ENCODE measurements around the gene COX4I2.

The COX4I2 gene

GRCh38 chr20:31678389-31679356 lies 41.0 kb downstream of the COX4I2 start:
- no peak for DNase-seq

GRCh38 chr20:31679357-31680285 lies 41.9 kb downstream of the COX4I2 start:
- DNase-seq = no peak

GRCh38 chr20:31680286-31681127 lies 42.8 kb downstream of the COX4I2 start:
- no peak for DNase-seq

- DNase-seq = no peak
Observed at GRCh38 chr20:31681128-31681727, 43.5 kb downstream of the COX4I2 start.

- DNase-seq = no peak
Observed at GRCh38 chr20:31681769-31682168, 44.1 kb downstream of the COX4I2 start.

- no peak for DNase-seq
Observed at GRCh38 chr20:31682352-31682751, 44.6 kb downstream of the COX4I2 start.

GRCh38 chr20:31682927-31683326 lies 45.2 kb downstream of the COX4I2 start:
- DNase-seq = no peak

- DNase-seq = no peak
Observed at GRCh38 chr20:31684153-31685015, 46.7 kb downstream of the COX4I2 start.

GRCh38 chr20:31685853-31686643 lies 48.3 kb downstream of the COX4I2 start:
- DNase-seq = no peak

GRCh38 chr20:31687777-31688176 lies 50.1 kb downstream of the COX4I2 start:
- no peak for DNase-seq

GRCh38 chr20:31689141-31689540 lies 51.4 kb downstream of the COX4I2 start:
- DNase-seq = no peak

- no peak for DNase-seq
Observed at GRCh38 chr20:31690124-31690666, 52.5 kb downstream of the COX4I2 start.

GRCh38 chr20:31691646-31692275 lies 54.0 kb downstream of the COX4I2 start:
- DNase-seq = no peak

- DNase-seq = no peak
Observed at GRCh38 chr20:31693402-31693801, 55.7 kb downstream of the COX4I2 start.

- no peak for DNase-seq
Observed at GRCh38 chr20:31693987-31694661, 56.4 kb downstream of the COX4I2 start.
